GM13977 (cell line): Measurements from ENCODE around the gene MYADML2.

Experiments used
- DNase-seq: peaks from one replicate; pipeline ENCODE4 v3.0.0; 2012; ENCODE audit warnings: low spot score
- in situ Hi-C: fragments of 300-500 bp; cut with MboI; formaldehyde crosslinking; loops from one replicate; pipeline ENCODE4 v1.12.0; 2022; ENCODE audit warnings: low sequenced_read_pairs, low pct_unique_long_range_greater_than_20kb, mixed read lengths, inconsistent platforms; ENCODE audit not compliant: unreplicated experiment
- TF ChIP-seq, protein P1 (sequence below): IDR thresholded peaks from 2 replicates; pipeline ENCODE4 v1.5.1; 2012; ENCODE audit warnings: mild to moderate bottlenecking, control low read depth; ENCODE audit not compliant: insufficient read depth; ENCODE audit errors: extremely low read depth, missing control alignments

Gene MYADML2

GRCh38 chr17:81902653-81903414, 44.2 kb downstream of the MYADML2 start:
- no peak for DNase-seq
- TF ChIP-seq, protein P1, sequence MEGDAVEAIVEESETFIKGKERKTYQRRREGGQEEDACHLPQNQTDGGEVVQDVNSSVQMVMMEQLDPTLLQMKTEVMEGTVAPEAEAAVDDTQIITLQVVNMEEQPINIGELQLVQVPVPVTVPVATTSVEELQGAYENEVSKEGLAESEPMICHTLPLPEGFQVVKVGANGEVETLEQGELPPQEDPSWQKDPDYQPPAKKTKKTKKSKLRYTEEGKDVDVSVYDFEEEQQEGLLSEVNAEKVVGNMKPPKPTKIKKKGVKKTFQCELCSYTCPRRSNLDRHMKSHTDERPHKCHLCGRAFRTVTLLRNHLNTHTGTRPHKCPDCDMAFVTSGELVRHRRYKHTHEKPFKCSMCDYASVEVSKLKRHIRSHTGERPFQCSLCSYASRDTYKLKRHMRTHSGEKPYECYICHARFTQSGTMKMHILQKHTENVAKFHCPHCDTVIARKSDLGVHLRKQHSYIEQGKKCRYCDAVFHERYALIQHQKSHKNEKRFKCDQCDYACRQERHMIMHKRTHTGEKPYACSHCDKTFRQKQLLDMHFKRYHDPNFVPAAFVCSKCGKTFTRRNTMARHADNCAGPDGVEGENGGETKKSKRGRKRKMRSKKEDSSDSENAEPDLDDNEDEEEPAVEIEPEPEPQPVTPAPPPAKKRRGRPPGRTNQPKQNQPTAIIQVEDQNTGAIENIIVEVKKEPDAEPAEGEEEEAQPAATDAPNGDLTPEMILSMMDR, result no peak
- in situ Hi-C loops, result no loop called here

- no peak for DNase-seq
- in situ Hi-C loops, result no loop called here
- TF ChIP-seq, protein P1, result no peak
These were observed 44.9 kb downstream of the MYADML2 start, which contains the start of gene NPB for GRCh38 chr17:81902023-81902652. Gene NPB (plus strand): TSS chr17:81902238. CDS start chr17:81902278, 40 bp downstream.

- in situ Hi-C loops, result no loop called here
- no peak for DNase-seq
- TF ChIP-seq, protein P1, result no peak
These were observed 45.6 kb downstream of the MYADML2 start for GRCh38 chr17:81901167-81902022.

- DNase-seq, result no peak
- in situ Hi-C loops, result no loop called here
- TF ChIP-seq, protein P1, result no peak
These were observed 46.7 kb downstream of the MYADML2 start for GRCh38 chr17:81900181-81900820.

GRCh38 chr17:81899514-81900166, 47.4 kb downstream of the MYADML2 start:
- in situ Hi-C loops, result no loop called here
- TF ChIP-seq, protein P1, result no peak
- no peak for DNase-seq

GRCh38 chr17:81898885-81899284, 48.1 kb downstream of the MYADML2 start:
- DNase-seq, result no peak
- in situ Hi-C loops, result no loop called here
- TF ChIP-seq, protein P1, result no peak
